ENCODE results near the gene TRPV2.
"Not testable (repeated sequence)": the region's sequence is repeated elsewhere in the genome, so short reads cannot be mapped to it uniquely, and the experiment has no call there.

The TRPV2 gene

GRCh38 chr17:16444258-16444886 is 29.0 kb downstream of the TRPV2 start:
- no peak overlapping the region for H3K27ac ChIP-seq (ENCODE audit: low read length)

DNA sequence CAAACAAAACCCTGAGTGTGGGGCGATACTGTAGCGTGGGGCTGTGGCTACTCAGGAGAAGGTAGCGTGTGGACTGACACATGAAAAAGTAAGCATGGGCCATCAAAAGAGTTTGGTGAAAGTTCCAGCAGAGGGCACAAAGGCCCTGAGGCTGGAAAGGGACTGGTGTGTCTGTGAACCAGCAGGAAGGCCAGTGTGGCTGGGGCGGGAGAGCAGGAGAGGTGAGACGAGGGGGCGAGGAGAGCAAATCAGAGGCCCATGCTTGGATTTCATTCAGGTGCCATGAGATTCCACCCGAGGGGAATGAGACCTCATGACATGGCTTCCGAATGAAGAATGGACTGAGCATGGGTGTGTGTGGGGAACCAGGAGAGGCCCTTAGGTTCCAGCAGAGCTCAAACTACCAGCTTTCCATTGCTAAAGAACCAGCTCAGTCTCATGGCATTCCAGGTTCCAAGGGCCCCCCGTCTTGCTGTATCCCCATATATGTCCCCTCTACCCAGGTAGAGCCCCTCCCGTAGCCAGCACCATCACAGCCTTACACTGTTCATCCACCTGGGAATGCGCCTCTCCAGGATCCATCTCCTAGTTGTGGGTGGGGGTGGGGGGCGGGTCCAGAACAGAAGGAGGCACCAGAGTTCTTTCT is 31.1 kb downstream of the TRPV2 start:
- Histone ChIP-seq H3K27ac (ENCODE audit: low read length) (no peak overlapping the region), H3K9ac (ENCODE audit: low read length in 2 of 2) (no peak overlapping the region), H3K9me3 (ENCODE audit: control insufficient read depth in 2 of 2, low read length in 2 of 2) (no peaks in the 10 kb centered on the region), H3K36me3 (ENCODE audit: control insufficient read depth in 2 of 2, insufficient read depth in 2 of 2, low read length in 2 of 2) (peaks cover 12 to 32% of the 10 kb centered on the region in 2 donors), H3K27me3 (ENCODE audit: control insufficient read depth in 1 of 2, insufficient read depth in 2 of 2, low read length in 2 of 2) (no peaks in the 10 kb centered on the region), H3K4me3 (ENCODE audit: low read length in 2 of 2) (no peak overlapping the region), H3K4me1 (ENCODE audit: control insufficient read depth, insufficient read depth, low read length) (peaks cover 15% of the 10 kb centered on the region)

More at GRCh38 chr17:16444258-16444886, 29.0 kb downstream of the TRPV2 start:
- no peaks in the 10 kb centered on the region for H3K9me3 ChIP-seq (ENCODE audit: control insufficient read depth in 2 of 2, low read length in 2 of 2)
- peaks cover 30% of the 10 kb centered on the region for H3K4me1 ChIP-seq (ENCODE audit: control insufficient read depth, insufficient read depth, low read length)
- peaks cover 19 to 34% of the 10 kb centered on the region in 2 donors for H3K36me3 ChIP-seq (ENCODE audit: control insufficient read depth in 2 of 2, insufficient read depth in 2 of 2, low read length in 2 of 2)
- no peak overlapping the region for H3K4me3 ChIP-seq (ENCODE audit: low read length in 2 of 2)
- no peaks in the 10 kb centered on the region for H3K27me3 ChIP-seq (ENCODE audit: control insufficient read depth in 1 of 2, insufficient read depth in 2 of 2, low read length in 2 of 2)
- no peak overlapping the region for H3K9ac ChIP-seq (ENCODE audit: low read length in 2 of 2)

DNA sequence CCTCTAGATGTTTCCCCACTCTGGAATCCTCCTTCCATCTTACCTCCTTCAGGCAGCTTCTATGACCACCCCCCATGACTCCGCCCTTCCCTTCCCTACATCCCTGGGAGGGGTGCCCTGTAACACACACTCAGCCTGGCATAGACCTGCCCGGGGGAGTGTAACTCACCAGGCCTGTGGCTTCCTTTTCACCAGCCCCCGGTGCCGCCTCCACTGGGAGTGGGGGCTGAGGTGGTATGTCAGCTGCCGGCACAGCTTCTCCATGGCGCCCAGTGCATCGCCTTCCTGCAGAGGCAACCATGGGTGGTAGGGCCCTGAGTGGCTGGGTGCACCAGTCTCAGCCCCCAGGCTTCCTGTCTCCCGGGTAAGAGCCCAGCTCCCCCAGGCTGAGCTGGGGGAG is 32.3 kb downstream of the TRPV2 start:
- Histone ChIP-seq H3K36me3 (ENCODE audit: control insufficient read depth in 2 of 2, insufficient read depth in 2 of 2, low read length in 2 of 2) (peaks cover 7 to 22% of the 10 kb centered on the region in 2 donors), H3K27me3 (ENCODE audit: control insufficient read depth in 1 of 2, insufficient read depth in 2 of 2, low read length in 2 of 2) (no peaks in the 10 kb centered on the region), H3K4me3 (ENCODE audit: low read length in 2 of 2) (no peak overlapping the region), H3K9ac (ENCODE audit: low read length in 2 of 2) (no peak overlapping the region), H3K9me3 (ENCODE audit: control insufficient read depth in 2 of 2, low read length in 2 of 2) (no peaks in the 10 kb centered on the region), H3K4me1 (ENCODE audit: control insufficient read depth, insufficient read depth, low read length) (peaks cover 11% of the 10 kb centered on the region), H3K27ac (ENCODE audit: low read length) (no peak overlapping the region)

DNA sequence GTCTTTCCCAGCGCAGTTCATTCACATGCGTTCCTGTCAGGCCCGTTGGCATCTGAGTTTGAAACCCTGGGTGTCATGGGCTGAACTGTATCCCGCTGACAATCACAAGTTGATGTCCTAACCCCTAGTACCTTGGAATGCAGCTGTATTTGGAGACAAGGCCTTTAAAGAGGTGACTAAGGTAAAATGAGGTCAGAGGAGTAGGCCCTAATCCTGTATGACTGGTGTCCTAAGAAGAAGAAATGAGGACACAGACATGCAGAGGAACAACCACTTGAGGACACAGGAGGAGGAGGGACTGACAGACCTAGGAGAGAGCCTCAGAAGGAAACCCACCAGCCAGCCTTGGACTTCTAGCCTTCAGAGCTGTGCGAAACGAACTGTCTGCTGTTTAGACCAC is 33.1 kb downstream of the TRPV2 start:
- H3K36me3 ChIP-seq (ENCODE audit: control insufficient read depth in 2 of 2, insufficient read depth in 2 of 2, low read length in 2 of 2): peaks cover 6 to 14% of the 10 kb centered on the region in 2 donors

GRCh38 chr17:16449121-16449570 is 33.8 kb downstream of the TRPV2 start:
- H3K9ac ChIP-seq (ENCODE audit: low read length in 2 of 2): no peak overlapping the region
- no peaks in the 10 kb centered on the region for H3K27me3 ChIP-seq (ENCODE audit: control insufficient read depth in 1 of 2, insufficient read depth in 2 of 2, low read length in 2 of 2)
- H3K36me3 ChIP-seq (ENCODE audit: control insufficient read depth in 2 of 2, insufficient read depth in 2 of 2, low read length in 2 of 2): peaks cover 6 to 10% of the 10 kb centered on the region in 2 donors
- peaks cover 4% of the 10 kb centered on the region for H3K4me1 ChIP-seq (ENCODE audit: control insufficient read depth, insufficient read depth, low read length)
- no peak overlapping the region for H3K4me3 ChIP-seq (ENCODE audit: low read length in 2 of 2)
- H3K9me3 ChIP-seq (ENCODE audit: control insufficient read depth in 2 of 2, low read length in 2 of 2): no peaks in the 10 kb centered on the region
- no peak overlapping the region for H3K27ac ChIP-seq (ENCODE audit: low read length)

More for the DNA sequence above, 33.1 kb downstream of the TRPV2 start:
- H3K4me3 ChIP-seq (ENCODE audit: low read length in 2 of 2): no peak overlapping the region
- H3K27ac ChIP-seq (ENCODE audit: low read length): no peak overlapping the region
- H3K27me3 ChIP-seq (ENCODE audit: control insufficient read depth in 1 of 2, insufficient read depth in 2 of 2, low read length in 2 of 2): no peaks in the 10 kb centered on the region
- no peak overlapping the region for H3K9ac ChIP-seq (ENCODE audit: low read length in 2 of 2)
- peaks cover 4% of the 10 kb centered on the region for H3K4me1 ChIP-seq (ENCODE audit: control insufficient read depth, insufficient read depth, low read length)
- no peaks in the 10 kb centered on the region for H3K9me3 ChIP-seq (ENCODE audit: control insufficient read depth in 2 of 2, low read length in 2 of 2)

DNA sequence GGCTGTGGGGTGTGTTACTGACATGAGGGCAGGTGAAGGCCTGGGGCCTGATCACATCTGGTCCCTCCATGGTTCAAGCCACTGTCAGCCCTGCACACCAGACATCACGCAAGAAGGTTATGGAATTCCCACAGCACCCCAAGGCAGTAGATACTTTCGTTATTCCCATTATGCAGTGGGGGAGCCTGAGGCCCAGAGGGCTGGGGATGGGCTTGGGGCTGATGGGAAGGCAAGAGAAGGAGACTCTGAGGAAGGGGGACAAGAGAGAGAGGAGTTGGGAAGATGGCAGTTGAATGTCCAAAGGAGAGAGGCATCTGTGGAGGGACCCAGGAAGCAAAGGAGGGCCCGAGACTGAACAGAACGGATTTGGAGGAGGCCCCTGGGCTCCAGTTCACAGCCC is 34.7 kb downstream of the TRPV2 start:
- Histone ChIP-seq H3K4me1 (ENCODE audit: control insufficient read depth, insufficient read depth, low read length) (peaks cover 4% of the 10 kb centered on the region), H3K36me3 (ENCODE audit: control insufficient read depth in 2 of 2, insufficient read depth in 2 of 2, low read length in 2 of 2) (peaks cover 6 to 10% of the 10 kb centered on the region in 2 donors), H3K27ac (ENCODE audit: low read length) (no peak overlapping the region), H3K27me3 (ENCODE audit: control insufficient read depth in 1 of 2, insufficient read depth in 2 of 2, low read length in 2 of 2) (no peaks in the 10 kb centered on the region), H3K4me3 (ENCODE audit: low read length in 2 of 2) (no peak overlapping the region), H3K9ac (ENCODE audit: low read length in 2 of 2) (no peak overlapping the region), H3K9me3 (ENCODE audit: control insufficient read depth in 2 of 2, low read length in 2 of 2) (no peaks in the 10 kb centered on the region)

- not testable (repeated sequence) for H3K9ac ChIP-seq (ENCODE audit: low read length in 2 of 2); H3K4me1 ChIP-seq (ENCODE audit: control insufficient read depth, insufficient read depth, low read length); H3K27me3 ChIP-seq (ENCODE audit: control insufficient read depth in 1 of 2, insufficient read depth in 2 of 2, low read length in 2 of 2); H3K9me3 ChIP-seq (ENCODE audit: control insufficient read depth in 2 of 2, low read length in 2 of 2); H3K27ac ChIP-seq (ENCODE audit: low read length); H3K4me3 ChIP-seq (ENCODE audit: low read length in 2 of 2)
- peaks cover 6 to 10% of the 10 kb centered on the region in 2 donors for H3K36me3 ChIP-seq (ENCODE audit: control insufficient read depth in 2 of 2, insufficient read depth in 2 of 2, low read length in 2 of 2)
Observed at GRCh38 chr17:16452268-16452667, 36.9 kb downstream of the TRPV2 start.

- no peaks in the 10 kb centered on the region for H3K27me3 ChIP-seq (ENCODE audit: control insufficient read depth in 1 of 2, insufficient read depth in 2 of 2, low read length in 2 of 2)
- peaks cover 6 to 8% of the 10 kb centered on the region in 2 donors for H3K36me3 ChIP-seq (ENCODE audit: control insufficient read depth in 2 of 2, insufficient read depth in 2 of 2, low read length in 2 of 2)
- no peak overlapping the region for H3K27ac ChIP-seq (ENCODE audit: low read length)
- no peaks in the 10 kb centered on the region for H3K9me3 ChIP-seq (ENCODE audit: control insufficient read depth in 2 of 2, low read length in 2 of 2)
- no peak overlapping the region for H3K9ac ChIP-seq (ENCODE audit: low read length in 2 of 2)
- H3K4me3 ChIP-seq (ENCODE audit: low read length in 2 of 2): no peak overlapping the region
- H3K4me1 ChIP-seq (ENCODE audit: control insufficient read depth, insufficient read depth, low read length): no peaks in the 10 kb centered on the region
Observed at GRCh38 chr17:16453493-16453851, 38.1 kb downstream of the TRPV2 start.

DNA sequence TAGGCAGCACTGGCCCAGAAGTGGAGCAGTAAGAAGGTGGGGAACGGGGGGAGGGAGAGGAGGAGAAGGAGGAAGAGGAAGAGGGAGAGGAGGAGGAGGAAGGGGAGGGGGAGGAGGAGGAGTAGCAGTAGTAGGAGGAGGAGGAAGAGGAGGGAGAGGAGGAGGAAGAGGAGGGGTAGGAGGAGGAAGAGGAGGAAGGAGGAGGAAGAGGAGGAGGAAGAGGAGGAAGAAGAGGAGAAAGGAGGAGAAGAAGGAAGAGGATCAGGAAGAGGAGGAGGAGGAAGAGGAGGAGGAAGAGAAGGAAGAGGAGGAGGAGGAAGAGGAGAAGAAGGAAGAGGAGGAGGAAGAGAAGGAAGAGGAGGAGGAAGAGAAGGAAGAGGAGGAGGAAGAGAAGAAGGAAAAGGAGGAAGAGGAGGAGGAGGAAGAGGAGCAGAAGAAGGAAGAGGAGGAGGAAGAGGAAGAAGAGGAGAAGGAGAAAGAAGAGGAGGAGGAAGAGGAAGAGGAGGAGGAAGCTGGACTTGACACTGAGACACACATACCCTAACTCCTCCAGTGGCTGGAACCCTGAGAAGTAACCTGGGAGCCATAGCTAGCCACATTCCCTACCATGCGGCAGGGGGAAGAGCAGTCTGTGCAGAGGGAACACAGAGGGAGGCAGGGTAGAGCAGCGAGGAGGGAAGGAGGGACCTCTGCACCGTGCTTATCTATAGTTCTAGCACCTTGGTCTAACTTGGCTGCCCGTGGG is 40.8 kb downstream of the TRPV2 start:
- Histone ChIP-seq H3K27me3 (ENCODE audit: control insufficient read depth in 1 of 2, insufficient read depth in 2 of 2, low read length in 2 of 2) (no peaks in the 10 kb centered on the region), H3K4me3 (ENCODE audit: low read length in 2 of 2) (no peak overlapping the region), H3K27ac (ENCODE audit: low read length) (no peak overlapping the region), H3K9me3 (ENCODE audit: control insufficient read depth in 2 of 2, low read length in 2 of 2) (no peaks in the 10 kb centered on the region), H3K36me3 (ENCODE audit: control insufficient read depth in 2 of 2, insufficient read depth in 2 of 2, low read length in 2 of 2) (no peaks in the 10 kb centered on the region), H3K9ac (ENCODE audit: low read length in 2 of 2) (no peak overlapping the region), H3K4me1 (ENCODE audit: control insufficient read depth, insufficient read depth, low read length) (no peaks in the 10 kb centered on the region)

GRCh38 chr17:16456742-16457316 is 41.5 kb downstream of the TRPV2 start:
- Histone ChIP-seq H3K9me3 (ENCODE audit: control insufficient read depth in 2 of 2, low read length in 2 of 2) (no peaks in the 10 kb centered on the region), H3K36me3 (ENCODE audit: control insufficient read depth in 2 of 2, insufficient read depth in 2 of 2, low read length in 2 of 2) (no peaks in the 10 kb centered on the region), H3K27ac (ENCODE audit: low read length) (no peak overlapping the region), H3K4me3 (ENCODE audit: low read length in 2 of 2) (no peak overlapping the region), H3K27me3 (ENCODE audit: control insufficient read depth in 1 of 2, insufficient read depth in 2 of 2, low read length in 2 of 2) (no peaks in the 10 kb centered on the region), H3K9ac (ENCODE audit: low read length in 2 of 2) (no peak overlapping the region), H3K4me1 (ENCODE audit: control insufficient read depth, insufficient read depth, low read length) (no peaks in the 10 kb centered on the region)
